Measurements from ENCODE around the gene MDH2. TPM values are rescaled to one million over a fixed set of nuclear protein-coding genes. Genes with fewer than 3 reads are reported as not detected.

MDH2 gene
- total and polyA plus RNA-seq, 2 donors (not counting 1 experiment from before 2014, with no cell fraction given): 49.4 to 90.7 TPM

GRCh38 chr7:76063525-76063924 lies 15.6 kb downstream of the MDH2 start:
- no peak for DNase-seq (ENCODE audit: low read depth in 2 of 2)
- Histone ChIP-seq H4K20me1 (ENCODE audit: control insufficient read depth, extremely low read depth, insufficient read depth, low read length) (no peaks in the 10 kb centered on the region), H2AFZ (ENCODE audit: low read length) (no peak overlapping the region), H3K4me1 (ENCODE audit: control insufficient read depth, extremely low read depth, insufficient read depth, low read length) (peaks cover 2% of the 10 kb centered on the region), H3K79me2 (ENCODE audit: control insufficient read depth, insufficient read depth, low read length) (no peaks in the 10 kb centered on the region), H3K4me2 (ENCODE audit: extremely low read depth, insufficient read depth, low read length) (no peak overlapping the region), H3K9ac (ENCODE audit: insufficient read depth, low read length) (no peak overlapping the region), H3K4me3 (replicated peaks in 1 of 4; ENCODE audit: control extremely low read depth in 1 of 4, insufficient read depth in 1 of 4, low read depth in 3 of 4, low read length in 4 of 4) (no peak overlapping the region), H3K27me3 (ENCODE audit: control insufficient read depth, insufficient read depth, low read length) (no peaks in the 10 kb centered on the region), H3K36me3 (ENCODE audit: control insufficient read depth, insufficient read depth, low read length) (peaks cover 42% of the 10 kb centered on the region), H3K9me3 (ENCODE audit: control insufficient read depth, insufficient read depth, low read depth, low read length) (no peaks in the 10 kb centered on the region), H3K27ac (ENCODE audit: insufficient read depth, low read length) (no peak overlapping the region)
- TF ChIP-seq EZH2 (IDR thresholded peaks at IDR 0.05; ENCODE audit: low read length, missing control alignments): no peak
- TF ChIP-seq CTCF (conservative IDR thresholded peaks at IDR 0.05 in 1 of 2, IDR thresholded peaks at IDR 0.05 in 1 of 2; ENCODE audit: low read depth in 1 of 2, low read length in 2 of 2): no peak

- peaks cover 2% of the 10 kb centered on the region for H3K4me1 ChIP-seq (ENCODE audit: control insufficient read depth, extremely low read depth, insufficient read depth, low read length)
- H3K27me3 ChIP-seq (ENCODE audit: control insufficient read depth, insufficient read depth, low read length): no peaks in the 10 kb centered on the region
- no peak overlapping the region for H3K9ac ChIP-seq (ENCODE audit: insufficient read depth, low read length)
- peaks cover 36% of the 10 kb centered on the region for H3K36me3 ChIP-seq (ENCODE audit: control insufficient read depth, insufficient read depth, low read length)
- no peak overlapping the region for H3K27ac ChIP-seq (ENCODE audit: insufficient read depth, low read length)
- H4K20me1 ChIP-seq (ENCODE audit: control insufficient read depth, extremely low read depth, insufficient read depth, low read length): no peaks in the 10 kb centered on the region
- DNase-seq (ENCODE audit: low read depth in 2 of 2): no peak
- no peak overlapping the region for H2AFZ ChIP-seq (ENCODE audit: low read length)
- no peak overlapping the region for H3K4me3 ChIP-seq (replicated peaks in 1 of 4; ENCODE audit: control extremely low read depth in 1 of 4, insufficient read depth in 1 of 4, low read depth in 3 of 4, low read length in 4 of 4)
- no peaks in the 10 kb centered on the region for H3K9me3 ChIP-seq (ENCODE audit: control insufficient read depth, insufficient read depth, low read depth, low read length)
- no peak overlapping the region for H3K4me2 ChIP-seq (ENCODE audit: extremely low read depth, insufficient read depth, low read length)
- TF ChIP-seq CTCF (conservative IDR thresholded peaks at IDR 0.05 in 1 of 2, IDR thresholded peaks at IDR 0.05 in 1 of 2; ENCODE audit: low read depth in 1 of 2, low read length in 2 of 2) (no peak), EZH2 (IDR thresholded peaks at IDR 0.05; ENCODE audit: low read length, missing control alignments) (no peak)
- H3K79me2 ChIP-seq (ENCODE audit: control insufficient read depth, insufficient read depth, low read length): no peaks in the 10 kb centered on the region
Observed at GRCh38 chr7:76064208-76064970, 16.5 kb downstream of the MDH2 start.

- H3K27ac ChIP-seq (ENCODE audit: insufficient read depth, low read length): no peak overlapping the region
- H3K27me3 ChIP-seq (ENCODE audit: control insufficient read depth, insufficient read depth, low read length): no peaks in the 10 kb centered on the region
- H4K20me1 ChIP-seq (ENCODE audit: control insufficient read depth, extremely low read depth, insufficient read depth, low read length): no peaks in the 10 kb centered on the region
- no peak for DNase-seq (ENCODE audit: low read depth in 2 of 2)
- peaks cover 2% of the 10 kb centered on the region for H3K4me1 ChIP-seq (ENCODE audit: control insufficient read depth, extremely low read depth, insufficient read depth, low read length)
- H3K9me3 ChIP-seq (ENCODE audit: control insufficient read depth, insufficient read depth, low read depth, low read length): no peaks in the 10 kb centered on the region
- H3K4me2 ChIP-seq (ENCODE audit: extremely low read depth, insufficient read depth, low read length): no peak overlapping the region
- H3K79me2 ChIP-seq (ENCODE audit: control insufficient read depth, insufficient read depth, low read length): no peaks in the 10 kb centered on the region
- H3K4me3 ChIP-seq (replicated peaks in 1 of 4; ENCODE audit: control extremely low read depth in 1 of 4, insufficient read depth in 1 of 4, low read depth in 3 of 4, low read length in 4 of 4): no peak overlapping the region
- no peak overlapping the region for H2AFZ ChIP-seq (ENCODE audit: low read length)
- TF ChIP-seq EZH2 (IDR thresholded peaks at IDR 0.05; ENCODE audit: low read length, missing control alignments): no peak
- no peak for TF ChIP-seq CTCF (conservative IDR thresholded peaks at IDR 0.05 in 1 of 2, IDR thresholded peaks at IDR 0.05 in 1 of 2; ENCODE audit: low read depth in 1 of 2, low read length in 2 of 2)
- H3K36me3 ChIP-seq (ENCODE audit: control insufficient read depth, insufficient read depth, low read length): peaks cover 30% of the 10 kb centered on the region
- H3K9ac ChIP-seq (ENCODE audit: insufficient read depth, low read length): no peak overlapping the region
Observed at GRCh38 chr7:76065016-76065612, 17.2 kb downstream of the MDH2 start.

Data from fibroblast of lung (primary cell).